Measurements from ENCODE around the gene ANGPT4.

Gene ANGPT4

DNA sequence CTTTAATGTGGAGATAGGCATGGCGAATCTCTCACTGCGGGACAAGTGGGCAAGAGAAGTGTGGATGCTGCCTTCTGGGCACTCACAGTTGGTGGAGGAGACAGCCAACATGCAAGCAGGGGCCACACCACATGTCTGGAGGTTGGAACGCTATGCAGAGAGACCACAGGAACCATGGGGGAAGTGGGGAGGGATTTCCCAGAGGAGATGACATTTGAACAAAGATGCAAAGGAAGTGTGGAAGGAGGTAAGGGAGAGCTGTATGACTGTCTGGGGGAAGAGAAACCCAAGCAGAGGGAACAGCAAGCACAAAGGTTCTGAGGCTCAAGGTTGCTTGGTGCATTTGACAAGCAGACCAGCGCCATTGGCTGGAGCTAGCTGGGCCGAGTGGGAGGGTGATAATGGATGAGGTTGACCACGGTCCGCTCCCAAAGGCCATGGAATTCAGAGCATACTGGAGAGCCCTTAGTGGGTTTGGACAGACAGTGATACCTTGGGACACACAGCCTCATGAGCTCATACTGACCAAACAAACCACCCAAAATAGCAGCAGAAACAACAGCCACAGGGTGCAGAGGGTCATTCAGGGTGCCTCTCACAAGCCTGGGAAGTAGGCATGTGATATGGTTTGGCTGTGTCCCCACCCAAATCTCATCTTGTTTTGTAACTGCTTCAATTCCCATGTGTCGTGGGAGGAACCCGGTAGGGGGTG, 90.3 kb downstream of the ANGPT4 start:
- DNase-seq (ENCODE audit: low spot score) = no peak

DNA sequence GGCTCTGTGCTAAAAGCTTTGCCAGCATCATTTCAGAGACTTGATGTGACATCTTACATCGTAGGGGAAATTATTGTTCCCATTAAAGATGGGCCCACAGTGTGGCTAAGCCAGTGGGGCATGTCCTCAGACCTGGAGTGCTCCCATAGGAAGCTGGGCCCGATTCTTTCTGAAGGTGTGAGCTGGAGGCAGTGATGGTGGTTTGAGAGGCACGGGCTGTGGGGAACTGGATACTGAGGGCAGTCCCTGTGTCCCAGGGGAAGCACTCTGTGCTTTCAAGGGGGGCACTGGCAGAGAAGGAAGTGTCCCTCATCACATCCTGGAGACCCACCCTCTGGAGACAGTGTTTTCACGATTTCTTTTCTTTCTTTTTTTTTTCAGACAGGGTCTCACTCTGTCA, 91.2 kb downstream of the ANGPT4 start:
- no peak for DNase-seq (ENCODE audit: low spot score)

DNA sequence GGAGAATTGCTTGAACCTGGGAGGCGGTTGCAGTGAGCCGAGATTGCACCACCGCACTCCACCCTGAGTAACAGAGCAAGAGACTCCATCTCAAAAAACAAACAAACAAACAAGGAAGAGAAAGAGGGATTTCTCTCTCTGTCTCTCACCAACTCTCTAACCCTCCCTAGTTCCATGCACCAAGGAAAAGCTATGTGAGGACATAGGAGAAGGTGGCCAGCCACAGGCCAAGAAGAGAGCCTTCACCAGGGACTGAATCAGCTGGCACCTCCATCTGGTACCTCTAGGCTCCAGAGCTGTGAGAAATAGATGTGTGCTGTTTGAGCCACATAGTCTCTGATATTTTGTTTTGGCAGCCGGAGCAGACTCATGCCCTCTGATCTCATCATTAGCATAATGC, 91.6 kb downstream of the ANGPT4 start:
- no peak for DNase-seq (ENCODE audit: low spot score)

DNA sequence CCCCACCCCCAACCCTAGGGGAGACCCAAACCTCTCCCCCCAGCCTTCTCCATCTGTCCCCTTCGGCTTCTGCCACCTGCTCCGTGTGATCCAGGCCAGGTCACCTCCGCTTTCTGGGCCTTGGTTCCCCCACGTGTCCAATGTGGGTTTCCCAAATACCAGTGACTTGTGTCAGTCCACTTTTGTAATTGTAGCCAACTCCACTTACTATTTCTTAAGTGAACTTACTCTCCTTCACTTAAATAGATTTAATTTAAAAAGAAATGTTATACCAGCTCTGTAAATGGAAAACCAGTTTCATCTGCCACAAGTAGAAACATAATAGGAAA, 92.6 kb downstream of the ANGPT4 start:
- no peak for DNase-seq (ENCODE audit: low spot score)

DNA sequence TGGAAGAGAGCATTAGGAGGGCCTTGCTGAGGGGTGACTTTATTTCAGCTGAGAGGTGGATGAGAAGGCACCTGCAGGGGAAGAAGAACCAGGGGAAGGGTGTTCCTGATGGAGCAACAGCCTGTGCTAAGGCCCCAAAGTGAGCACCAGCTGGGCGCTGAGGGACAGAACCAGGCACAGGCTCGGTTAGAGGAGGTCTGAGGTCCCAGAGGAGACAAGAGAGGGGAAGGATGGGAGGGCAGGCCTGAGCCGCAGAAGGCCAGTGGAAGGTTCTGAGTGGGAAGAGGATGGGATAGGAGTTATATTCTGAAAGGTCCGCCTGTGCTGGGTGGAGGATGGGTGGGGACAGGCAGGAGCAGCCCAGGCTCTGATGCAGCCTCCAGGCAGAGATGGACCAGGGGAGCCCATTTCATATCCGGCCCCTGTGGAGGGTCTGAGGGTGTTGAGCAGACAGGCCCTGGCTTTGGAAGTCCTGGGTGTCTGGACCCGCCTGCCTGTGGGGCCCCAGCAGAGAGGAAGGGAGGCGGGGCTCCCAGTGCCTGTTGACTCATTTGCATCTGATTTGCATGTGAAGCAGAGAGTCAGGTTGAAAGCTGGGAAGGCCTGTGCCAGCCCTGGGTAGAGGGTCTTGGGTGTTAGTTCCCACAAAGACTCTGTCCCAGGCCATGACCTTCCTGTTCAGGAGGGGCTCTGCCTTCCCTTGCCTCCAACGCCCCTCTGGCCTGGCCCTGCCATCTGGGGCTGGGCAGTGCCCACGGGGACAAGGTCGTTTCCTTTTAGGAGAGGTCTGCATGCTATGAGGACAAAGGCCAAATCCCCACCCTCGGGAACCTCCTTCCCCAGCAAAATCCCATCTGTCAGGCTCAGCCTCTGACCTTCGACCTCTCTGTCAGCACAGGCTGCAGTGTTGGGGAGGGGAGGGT, 93.2 kb downstream of the ANGPT4 start:
- no peak for DNase-seq (ENCODE audit: low spot score)

DNA sequence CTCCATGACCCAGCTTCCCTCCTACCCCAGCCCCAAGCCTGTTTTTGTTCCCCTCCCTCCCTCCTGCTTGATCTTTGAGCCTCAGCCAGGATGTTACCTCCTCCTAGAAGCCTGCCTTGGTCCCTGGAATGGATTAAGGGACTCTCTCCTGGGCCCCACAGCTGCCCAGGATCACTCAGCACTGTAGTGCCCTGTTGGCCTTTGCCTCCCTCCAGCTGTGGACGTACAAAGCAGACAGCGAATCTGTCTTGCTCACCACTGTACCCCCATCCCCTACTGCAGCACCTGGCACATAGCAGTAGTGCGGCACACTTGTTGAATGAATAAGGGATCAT, 94.4 kb downstream of the ANGPT4 start:
- no peak for DNase-seq (ENCODE audit: low spot score)

DNA sequence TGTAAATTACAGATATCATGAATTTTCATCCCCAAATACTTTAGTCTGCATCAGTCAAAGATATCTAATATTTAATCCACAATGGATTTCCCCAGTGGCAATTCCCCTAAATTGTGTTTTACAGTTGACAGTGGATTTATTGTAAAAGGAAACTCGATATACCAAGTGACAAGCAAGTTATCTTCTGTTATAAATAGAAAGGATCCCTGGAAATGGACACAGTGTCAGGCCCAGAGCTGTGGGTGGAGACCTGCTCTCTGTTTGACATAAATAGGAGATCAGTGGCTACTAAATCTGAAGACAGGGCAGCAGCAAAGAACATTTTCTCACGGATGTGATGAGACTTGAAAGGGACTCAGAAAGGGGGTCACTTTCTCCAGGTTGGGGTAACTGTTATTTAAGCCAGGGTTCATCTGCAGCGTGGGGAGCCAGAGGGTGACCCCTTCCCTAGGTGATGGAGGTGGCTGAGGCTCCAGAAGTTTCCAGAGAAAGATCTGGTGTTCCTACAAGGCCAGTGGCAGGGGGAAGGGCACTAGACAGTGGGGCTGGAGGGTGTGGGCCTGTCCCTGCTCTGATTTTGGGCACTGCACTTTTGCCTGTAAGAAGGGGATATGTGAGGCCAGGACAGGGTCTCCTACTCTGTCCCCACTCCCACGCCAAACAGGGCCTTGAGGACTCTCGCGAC, 94.9 kb downstream of the ANGPT4 start:
- DNase-seq (ENCODE audit: low spot score) = no peak

DNA sequence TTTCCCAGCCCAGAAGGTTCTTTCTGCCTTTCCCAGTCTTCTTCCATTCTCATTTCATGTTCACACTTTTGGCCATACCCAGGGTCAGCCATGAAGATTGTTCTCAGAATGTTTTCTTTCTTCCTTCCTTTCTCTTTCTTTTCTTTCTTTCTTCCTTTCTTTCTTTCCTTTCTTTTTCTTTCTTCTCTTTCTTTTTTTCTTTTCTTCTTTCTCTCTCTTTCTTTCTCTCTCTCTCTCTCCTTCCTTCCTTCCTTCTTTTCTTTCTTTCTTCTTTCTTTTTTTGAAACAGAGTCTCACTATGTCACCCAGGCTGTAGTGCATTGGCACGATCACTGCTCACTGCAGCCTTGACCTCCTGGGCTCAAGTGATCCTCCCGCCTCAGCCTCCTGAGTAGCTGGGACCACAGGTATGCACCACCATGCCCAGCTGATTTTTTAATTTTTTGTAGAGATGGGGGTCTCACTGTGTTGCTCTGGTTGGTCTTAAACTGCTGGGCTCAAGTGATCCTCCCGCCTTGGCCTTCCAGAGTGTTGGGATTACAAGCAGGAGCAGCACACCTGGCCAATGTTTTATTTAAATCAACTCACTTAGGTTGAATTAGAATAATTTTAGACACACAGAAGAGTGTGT, 95.7 kb downstream of the ANGPT4 start:
- no peak for DNase-seq (ENCODE audit: low spot score)

All from iPS-NIHi11 (cell line).